Hepatocyte (in vitro differentiated cells): ENCODE data around the gene VPS52.

Experiments used
- CTCF ChIP-seq: fragments of 200-600 bp; sonication (generic); IDR thresholded peaks from 2 replicates; pipeline ENCODE4 v1.5.1; 2016; ENCODE audit warnings: antibody characterized with exemption, mild to moderate bottlenecking; ENCODE audit not compliant: poor library complexity
- EZH2 ChIP-seq: fragments of 200-600 bp; sonication (generic); IDR thresholded peaks from 2 replicates; pipeline ENCODE4 v1.6.1; 2016; ENCODE audit warnings: antibody characterized with exemption, mild to moderate bottlenecking, borderline replicate concordance
- EZH2phosphoT487 ChIP-seq: fragments of 200-600 bp; sonication (generic); IDR thresholded peaks from one replicate; pipeline ENCODE4 v1.6.1; 2018; ENCODE audit warnings: antibody characterized with exemption, mild to moderate bottlenecking, low read depth, moderate library complexity; ENCODE audit not compliant: unreplicated experiment, severe bottlenecking

- TF ChIP-seq EZH2 (no peak), CTCF (no peak), EZH2phosphoT487 (no peak)
Observed at GRCh38 chr6:33272275-33273128, 826 bp upstream of the VPS52 start.
